ENCODE results near the gene MICA.

MICA gene

GRCh38 chr6:31378062-31378720 is 25.2 kb upstream of the MICA start:
- TF ChIP-seq POLR2AphosphoS5 (IDR thresholded peaks at IDR 0.05; ENCODE audit: low read depth, low read length) (no peak), TAF1 (IDR thresholded peaks at IDR 0.05; ENCODE audit: borderline replicate concordance, insufficient read depth, low read length) (no peak), FOXP2 (optimal IDR thresholded peaks at IDR 0.05; ENCODE audit: borderline replicate concordance, extremely low read depth, extremely low read length, insufficient read depth) (no peak), SIN3A (IDR thresholded peaks at IDR 0.05; ENCODE audit: borderline replicate concordance, insufficient read depth, low read length) (no peak)
- TF ChIP-seq, protein P1, sequence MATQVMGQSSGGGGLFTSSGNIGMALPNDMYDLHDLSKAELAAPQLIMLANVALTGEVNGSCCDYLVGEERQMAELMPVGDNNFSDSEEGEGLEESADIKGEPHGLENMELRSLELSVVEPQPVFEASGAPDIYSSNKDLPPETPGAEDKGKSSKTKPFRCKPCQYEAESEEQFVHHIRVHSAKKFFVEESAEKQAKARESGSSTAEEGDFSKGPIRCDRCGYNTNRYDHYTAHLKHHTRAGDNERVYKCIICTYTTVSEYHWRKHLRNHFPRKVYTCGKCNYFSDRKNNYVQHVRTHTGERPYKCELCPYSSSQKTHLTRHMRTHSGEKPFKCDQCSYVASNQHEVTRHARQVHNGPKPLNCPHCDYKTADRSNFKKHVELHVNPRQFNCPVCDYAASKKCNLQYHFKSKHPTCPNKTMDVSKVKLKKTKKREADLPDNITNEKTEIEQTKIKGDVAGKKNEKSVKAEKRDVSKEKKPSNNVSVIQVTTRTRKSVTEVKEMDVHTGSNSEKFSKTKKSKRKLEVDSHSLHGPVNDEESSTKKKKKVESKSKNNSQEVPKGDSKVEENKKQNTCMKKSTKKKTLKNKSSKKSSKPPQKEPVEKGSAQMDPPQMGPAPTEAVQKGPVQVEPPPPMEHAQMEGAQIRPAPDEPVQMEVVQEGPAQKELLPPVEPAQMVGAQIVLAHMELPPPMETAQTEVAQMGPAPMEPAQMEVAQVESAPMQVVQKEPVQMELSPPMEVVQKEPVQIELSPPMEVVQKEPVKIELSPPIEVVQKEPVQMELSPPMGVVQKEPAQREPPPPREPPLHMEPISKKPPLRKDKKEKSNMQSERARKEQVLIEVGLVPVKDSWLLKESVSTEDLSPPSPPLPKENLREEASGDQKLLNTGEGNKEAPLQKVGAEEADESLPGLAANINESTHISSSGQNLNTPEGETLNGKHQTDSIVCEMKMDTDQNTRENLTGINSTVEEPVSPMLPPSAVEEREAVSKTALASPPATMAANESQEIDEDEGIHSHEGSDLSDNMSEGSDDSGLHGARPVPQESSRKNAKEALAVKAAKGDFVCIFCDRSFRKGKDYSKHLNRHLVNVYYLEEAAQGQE (IDR thresholded peaks at IDR 0.05; ENCODE audit: insufficient read depth in 1 of 2, low read depth in 2 of 2, low read length in 2 of 2): no peak

- TF ChIP-seq POLR2AphosphoS5 (IDR thresholded peaks at IDR 0.05; ENCODE audit: low read depth, low read length) (no peak), FOXP2 (optimal IDR thresholded peaks at IDR 0.05; ENCODE audit: borderline replicate concordance, extremely low read depth, extremely low read length, insufficient read depth) (no peak), TAF1 (IDR thresholded peaks at IDR 0.05; ENCODE audit: borderline replicate concordance, insufficient read depth, low read length) (no peak), SIN3A (IDR thresholded peaks at IDR 0.05; ENCODE audit: borderline replicate concordance, insufficient read depth, low read length) (no peak)
- TF ChIP-seq, protein P1 (IDR thresholded peaks at IDR 0.05; ENCODE audit: insufficient read depth in 1 of 2, low read depth in 2 of 2, low read length in 2 of 2): no peak
These were observed 24.7 kb upstream of the MICA start for GRCh38 chr6:31378721-31379103.

DNA sequence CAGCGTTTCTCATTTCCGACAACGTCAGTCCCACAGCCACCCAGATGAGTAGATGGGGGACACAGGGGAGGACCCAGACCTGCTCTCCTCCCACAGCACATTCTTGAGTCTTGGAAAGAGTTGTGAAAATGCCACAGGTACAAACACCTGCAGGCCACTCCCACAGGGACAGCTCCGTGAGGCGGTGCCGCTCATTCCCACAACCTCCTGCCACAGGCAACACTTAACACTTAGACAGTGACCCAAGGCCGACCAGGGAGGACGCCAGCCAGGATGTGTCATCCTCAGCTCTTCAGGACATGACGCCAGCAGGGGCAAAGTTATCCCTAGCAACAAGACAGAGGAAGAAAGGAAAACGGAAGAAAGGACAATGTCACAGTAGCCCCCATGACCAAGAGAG is 23.5 kb upstream of the MICA start:
- TF ChIP-seq SIN3A (IDR thresholded peaks at IDR 0.05; ENCODE audit: borderline replicate concordance, insufficient read depth, low read length) (no peak), TAF1 (IDR thresholded peaks at IDR 0.05; ENCODE audit: borderline replicate concordance, insufficient read depth, low read length) (no peak), POLR2AphosphoS5 (IDR thresholded peaks at IDR 0.05; ENCODE audit: low read depth, low read length) (no peak), FOXP2 (optimal IDR thresholded peaks at IDR 0.05; ENCODE audit: borderline replicate concordance, extremely low read depth, extremely low read length, insufficient read depth) (no peak)
- TF ChIP-seq, protein P1 (IDR thresholded peaks at IDR 0.05; ENCODE audit: insufficient read depth in 1 of 2, low read depth in 2 of 2, low read length in 2 of 2): no peak

DNA sequence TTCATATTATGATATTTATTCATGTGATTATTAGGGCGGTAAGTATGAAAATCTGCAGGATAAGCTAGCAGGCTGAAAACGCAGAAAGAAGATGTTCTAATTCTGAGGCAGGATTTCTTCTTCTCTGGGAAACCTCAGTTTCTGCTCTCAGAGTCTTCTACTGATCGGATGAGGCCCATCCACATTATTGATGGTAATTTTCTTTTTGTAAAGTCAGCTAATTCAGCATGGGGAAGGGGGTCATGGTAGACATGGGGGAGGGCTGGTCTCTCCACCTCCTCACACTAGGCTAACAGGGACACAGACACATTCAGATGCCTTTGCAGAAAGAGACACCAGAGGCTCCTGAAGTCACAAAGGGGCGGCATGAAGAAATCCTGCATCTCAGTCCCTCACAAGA is 21.7 kb upstream of the MICA start:
- no peak for TF ChIP-seq SIN3A (IDR thresholded peaks at IDR 0.05; ENCODE audit: borderline replicate concordance, insufficient read depth, low read length)
- TF ChIP-seq TAF1 (IDR thresholded peaks at IDR 0.05; ENCODE audit: borderline replicate concordance, insufficient read depth, low read length): no peak
- no peak for TF ChIP-seq POLR2AphosphoS5 (IDR thresholded peaks at IDR 0.05; ENCODE audit: low read depth, low read length)
- TF ChIP-seq FOXP2 (optimal IDR thresholded peaks at IDR 0.05; ENCODE audit: borderline replicate concordance, extremely low read depth, extremely low read length, insufficient read depth): no peak
- TF ChIP-seq, protein P1 (IDR thresholded peaks at IDR 0.05; ENCODE audit: insufficient read depth in 1 of 2, low read depth in 2 of 2, low read length in 2 of 2): no peak

All from PFSK-1 (cell line).